Renal cortex interstitium (tissue), 11 donors: ENCODE data around the gene DCK. TPM values are rescaled to one million over a fixed set of nuclear protein-coding genes. Genes with fewer than 3 reads are reported as not detected.
"Not testable (repeated sequence)": the region's sequence is repeated elsewhere in the genome, so short reads cannot be mapped to it uniquely, and the experiment has no call there.

Source experiments
- DNase-seq, 11 donors: peaks; one replicate each; pipeline ENCODE4 v3.0.0-alpha.2; 2013; ENCODE audit warnings: low read depth in 9 of 11, low spot score in 4 of 11; ENCODE audit errors: extremely low read depth in 1 of 11
- polyA plus RNA-seq, 3 donors: library from polyadenylated mRNA; unstranded; fragments of 120-200 nt; gene quantifications; one replicate each; pipeline ENCODE4 v1.2.1, GENCODE V29; 2013; ENCODE audit not compliant: insufficient read length in 3 of 3

The DCK gene
- polyA plus RNA-seq, 3 donors: 29.1 to 41.3 (median 34.6) TPM

DNA sequence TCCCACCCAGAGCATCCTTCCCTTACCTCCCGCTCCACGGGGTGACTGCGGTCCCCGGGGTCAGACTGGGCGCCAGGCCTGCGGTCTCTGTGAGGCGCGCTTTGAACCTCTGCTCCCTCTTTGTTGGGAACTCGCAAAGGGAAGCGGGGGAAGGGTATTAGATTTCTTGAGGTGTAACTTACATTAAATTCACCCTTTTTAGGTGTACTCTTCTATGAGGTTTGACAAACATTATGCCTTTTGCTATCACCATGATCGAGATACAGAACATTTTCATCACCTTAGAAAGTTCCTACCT, 569 bp downstream of the DCK start:
- peak in 1 of 11 donors; percentile 30 for DNase-seq

DNA sequence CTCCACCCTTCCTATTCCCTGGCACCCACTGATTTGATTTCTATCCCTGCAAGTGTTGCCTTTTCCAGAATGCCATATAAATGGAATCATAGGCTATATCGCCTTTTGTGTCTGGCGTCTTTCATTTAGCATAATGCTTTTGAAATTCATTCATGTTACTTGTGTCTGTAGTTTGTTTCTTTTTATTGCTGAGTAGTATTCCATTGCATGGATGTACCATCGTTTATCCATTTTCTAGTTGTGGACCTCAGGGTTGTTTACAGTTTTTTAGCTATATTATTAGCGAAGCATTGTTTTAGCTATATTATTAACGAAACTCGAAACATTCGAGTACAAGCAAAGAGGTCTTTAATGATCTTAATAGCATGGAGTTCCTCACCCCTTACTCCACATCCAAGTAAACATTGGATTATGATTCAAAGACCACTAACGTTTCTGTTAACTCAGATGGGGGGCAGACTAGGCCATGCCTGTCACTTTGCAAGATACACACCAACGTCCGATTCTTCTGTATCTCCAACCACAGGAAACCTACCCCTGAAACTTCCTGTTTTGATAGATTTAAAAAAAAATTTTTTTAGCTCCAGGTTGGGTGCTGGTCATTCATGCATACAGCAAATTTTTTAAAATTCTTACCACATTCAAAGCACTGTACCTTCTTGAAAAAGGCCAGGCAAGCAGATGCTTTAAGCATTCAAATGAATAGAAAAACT, 1.1 kb downstream of the DCK start:
- DNase-seq: no peak

DNA sequence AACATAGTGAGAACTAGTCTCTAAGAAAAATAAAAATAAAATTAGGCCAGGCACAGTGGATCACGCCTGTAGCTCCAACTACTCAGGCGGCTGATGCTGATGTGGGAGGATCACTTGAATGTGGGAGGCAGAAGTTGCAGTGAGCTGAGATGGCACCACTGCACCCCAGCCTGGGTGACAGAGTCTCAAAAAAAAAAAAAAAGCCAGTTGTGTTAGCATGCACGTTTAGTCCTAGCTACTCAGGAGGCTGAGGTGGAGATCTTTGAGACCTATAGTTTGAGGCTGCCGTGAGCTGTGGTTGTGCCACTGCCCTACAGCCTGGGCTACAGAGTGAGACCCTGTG, 2.5 kb downstream of the DCK start:
- no peak for DNase-seq

DNA sequence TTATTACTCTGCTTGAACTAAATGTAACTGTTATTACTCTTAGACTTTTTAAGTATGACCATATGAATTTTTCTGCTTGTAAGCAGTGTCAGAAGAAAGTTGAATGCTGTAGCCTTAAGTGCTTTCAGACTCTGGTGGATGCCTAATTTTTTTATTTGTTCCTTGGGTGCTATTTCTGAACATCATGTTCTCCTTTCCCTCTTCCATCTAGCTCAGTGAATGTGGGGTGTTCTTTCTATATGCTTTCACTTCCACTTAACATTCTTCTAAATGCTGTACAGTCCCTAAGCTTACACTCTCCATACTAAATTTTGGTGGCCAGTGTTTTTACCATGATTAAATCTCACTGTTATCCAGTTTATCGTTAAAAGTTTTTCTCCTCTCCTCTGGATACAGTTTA, 3.6 kb downstream of the DCK start:
- no peak for DNase-seq

DNA sequence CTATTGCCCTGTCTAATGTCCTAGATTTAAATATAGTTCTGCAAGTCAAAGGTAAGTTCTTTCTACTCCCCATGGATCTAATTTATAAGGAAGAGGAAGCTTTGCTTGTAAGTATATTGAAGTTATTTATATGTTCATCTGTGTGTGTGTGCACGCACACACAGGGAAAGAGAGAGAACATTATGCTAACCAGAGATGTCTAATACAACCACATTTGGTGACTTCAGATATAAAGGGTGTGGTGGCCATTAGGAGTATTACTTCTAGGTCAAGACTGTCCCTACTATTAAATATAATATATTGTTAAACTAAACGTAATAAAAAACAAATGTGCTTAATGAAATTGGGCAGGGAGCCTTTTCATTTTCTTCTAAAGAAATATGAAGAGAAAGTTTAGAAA, 4.1 kb downstream of the DCK start:
- no peak for DNase-seq

DNA sequence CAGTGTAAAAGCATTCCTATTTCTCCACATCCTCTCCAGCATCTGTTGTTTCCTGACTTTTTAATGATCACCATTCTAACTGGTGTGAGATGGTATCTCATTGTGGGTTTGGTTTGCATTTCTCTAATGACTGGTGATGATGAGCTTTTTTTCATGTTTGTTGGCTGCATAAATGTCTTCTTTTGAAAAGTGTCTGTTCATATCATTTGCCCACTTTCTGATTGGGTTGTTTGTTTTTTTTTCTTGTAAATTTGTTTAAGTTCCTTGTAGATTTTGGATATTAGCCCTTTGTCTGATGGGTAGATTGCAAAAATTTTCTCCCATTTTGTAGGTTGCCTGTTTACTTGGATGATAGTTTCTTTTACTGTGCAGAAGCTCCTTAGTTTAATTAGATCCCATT, 6.2 kb downstream of the DCK start:
- DNase-seq: not testable (repeated sequence)

DNA sequence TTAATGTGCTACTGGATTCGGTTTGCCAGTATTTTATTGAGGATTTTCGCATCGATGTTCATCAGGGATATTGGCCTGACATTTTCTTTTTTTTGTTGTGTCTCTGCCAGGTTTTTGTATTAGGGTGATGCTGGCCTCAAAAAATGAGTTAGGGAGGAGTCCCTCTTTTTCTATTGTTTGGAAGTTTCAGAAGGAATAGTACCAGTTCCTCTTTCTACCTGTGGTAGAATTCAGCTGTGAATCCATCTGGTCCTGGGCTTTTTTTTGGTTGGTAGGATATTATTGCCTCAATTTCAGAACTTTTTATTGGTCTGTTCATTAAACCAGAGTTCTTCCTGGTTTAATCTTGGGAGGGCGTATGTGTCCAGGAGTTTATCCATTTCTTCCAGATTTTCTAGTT, 7.9 kb downstream of the DCK start:
- not testable (repeated sequence) for DNase-seq

DNA sequence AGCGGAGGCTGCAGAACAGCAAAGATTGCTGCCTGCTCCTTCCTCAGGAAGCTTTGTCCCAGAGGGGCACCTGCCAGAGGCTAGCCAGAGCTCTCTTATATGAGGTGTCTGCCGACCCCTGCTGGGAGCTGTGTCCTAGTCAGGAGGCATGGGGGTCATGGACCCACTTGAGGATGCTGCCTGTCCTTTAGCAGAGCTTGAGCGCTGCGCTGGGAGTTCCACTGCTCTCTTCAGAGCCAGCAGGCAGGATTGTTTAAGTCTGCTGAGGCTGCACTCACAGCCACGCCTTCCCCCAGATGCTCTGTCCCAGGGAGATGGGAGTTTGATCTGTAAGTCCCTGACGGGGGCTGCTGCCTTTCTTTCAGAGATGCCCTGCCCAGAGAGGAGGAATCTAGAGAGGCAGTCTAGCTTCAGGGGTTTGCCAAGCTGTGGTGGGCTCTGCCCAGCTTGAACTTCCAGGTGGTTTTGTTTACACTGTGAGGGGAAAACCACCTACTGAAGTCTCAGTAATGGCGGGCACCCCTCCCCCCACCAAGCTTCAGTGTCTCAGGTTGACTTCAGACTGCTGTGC, 10.9 kb downstream of the DCK start:
- DNase-seq: no peak

DNA sequence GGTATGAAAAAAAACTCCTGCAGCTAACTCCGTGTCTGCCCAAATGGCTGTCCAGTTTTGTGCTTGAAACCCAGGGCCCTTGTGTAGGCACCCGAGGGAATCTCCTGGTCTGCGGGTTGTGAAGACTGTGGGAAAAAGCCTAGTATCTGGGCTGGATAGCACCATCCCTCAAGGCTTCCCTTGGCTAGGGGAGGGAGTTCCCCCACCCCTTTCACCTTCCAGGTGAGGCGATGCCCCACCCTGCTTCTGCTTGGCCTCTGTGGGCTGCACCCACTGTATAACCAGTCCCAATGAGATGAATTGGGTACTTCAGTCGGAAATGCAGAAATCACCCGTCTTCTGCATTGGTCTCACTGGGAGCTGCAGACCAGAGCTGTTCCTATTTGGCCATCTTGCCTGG, 11.6 kb downstream of the DCK start:
- not testable (repeated sequence) for DNase-seq

DNA sequence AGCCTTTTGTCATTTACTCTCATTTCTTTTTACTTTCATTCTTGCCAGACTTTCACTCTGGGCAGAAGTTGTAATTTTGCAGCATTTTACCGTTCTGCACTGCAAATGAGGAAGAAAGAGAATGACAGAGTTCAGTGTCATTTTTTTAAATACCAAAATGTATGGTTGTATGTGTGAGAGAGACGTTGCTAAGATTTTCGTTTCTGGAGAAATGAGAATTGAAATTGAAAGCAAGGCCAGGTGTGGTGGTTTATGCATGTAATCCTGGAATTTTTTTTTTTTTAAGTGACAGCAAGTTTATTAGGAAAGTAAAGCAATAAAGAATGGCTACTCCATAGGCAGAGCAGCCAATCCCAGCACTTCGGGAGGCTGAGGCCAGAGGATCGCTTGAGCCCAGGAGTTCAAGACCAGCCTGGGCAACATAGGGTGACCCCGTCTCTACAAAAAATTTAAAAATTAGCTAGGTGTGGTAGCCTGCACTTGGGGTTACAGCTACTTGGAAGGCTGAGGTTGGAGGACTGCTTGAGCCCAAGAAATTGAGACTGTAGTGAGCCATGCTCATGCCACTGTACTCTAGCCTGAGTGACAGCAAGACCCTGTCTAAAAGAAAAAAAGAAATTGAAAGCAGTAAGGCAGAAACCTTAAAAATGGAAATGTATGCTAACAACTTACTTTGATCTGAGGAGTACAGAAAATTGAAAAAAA, 12.9 kb downstream of the DCK start:
- no peak for DNase-seq

DNA sequence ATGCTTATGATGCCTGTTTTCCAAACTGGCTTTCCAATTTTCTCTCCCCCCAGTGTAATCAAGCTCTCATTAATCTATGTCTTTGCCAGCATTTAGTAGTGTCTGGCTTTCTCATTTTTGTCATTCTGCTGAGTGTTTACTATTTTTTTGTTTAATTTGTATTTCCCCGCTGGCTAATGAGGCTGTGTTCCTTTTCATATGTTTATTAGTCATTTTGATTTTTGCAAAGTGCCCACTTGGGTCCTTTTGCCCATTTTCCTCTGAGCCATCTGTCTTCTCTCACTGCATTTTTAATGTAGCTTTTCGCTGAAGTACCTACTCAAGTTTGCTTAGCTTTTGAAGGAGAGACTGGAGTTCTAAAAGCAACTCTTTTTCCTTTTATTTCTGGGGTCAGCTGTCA, 14.7 kb downstream of the DCK start:
- DNase-seq: no peak

DNA sequence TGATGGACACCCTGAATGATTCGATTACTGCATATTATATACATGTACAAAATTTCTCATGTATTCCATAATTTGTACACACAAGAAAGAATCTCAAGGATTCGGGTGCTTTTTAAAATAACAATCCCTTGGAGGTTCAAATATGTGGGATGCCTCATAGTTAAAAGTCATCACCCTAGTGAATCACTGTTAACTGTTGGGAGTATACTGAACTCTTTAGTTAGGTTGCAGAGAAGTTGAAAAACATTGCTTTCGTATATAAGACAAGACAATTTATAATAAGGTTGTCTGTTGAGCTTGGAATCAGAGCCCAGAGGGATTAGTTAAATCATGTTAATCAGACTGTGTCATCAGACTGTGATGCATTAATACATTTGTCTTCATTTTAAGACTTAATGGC, 15.6 kb downstream of the DCK start:
- no peak for DNase-seq

DNA sequence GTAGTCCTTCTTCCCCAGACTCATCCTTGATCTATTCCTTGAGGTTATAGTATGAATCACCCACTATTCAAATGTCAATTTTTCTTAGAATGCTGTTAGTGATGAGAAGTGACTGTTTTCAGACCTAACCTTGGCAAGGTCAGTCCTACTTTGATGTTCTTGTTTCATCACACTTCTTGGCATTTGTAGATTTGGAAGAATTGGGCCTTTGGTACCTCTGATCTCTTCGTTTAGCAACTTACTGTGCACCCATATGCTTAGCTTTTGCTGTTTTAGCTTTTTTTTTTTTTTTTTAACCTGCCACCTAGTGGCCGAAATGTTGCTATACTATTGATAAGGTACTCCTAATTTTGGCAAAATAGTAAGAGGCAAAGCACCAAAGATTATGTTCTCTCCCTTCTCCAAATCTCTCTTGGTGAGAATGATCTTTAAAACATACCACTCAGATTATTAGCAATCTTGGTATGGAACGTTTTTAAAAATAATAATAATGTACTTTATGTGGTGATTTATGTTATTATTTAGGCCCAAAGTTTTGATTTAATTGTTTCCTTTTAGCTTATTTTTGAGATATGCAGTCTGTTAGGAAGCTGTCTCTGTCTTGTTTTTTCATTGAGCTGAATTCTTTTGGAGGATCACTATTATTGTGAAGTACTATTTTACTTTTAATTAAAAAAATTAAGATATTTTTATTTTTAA, 16.6 kb downstream of the DCK start:
- peak in 1 of 11 donors; percentile 35 for DNase-seq

DNA sequence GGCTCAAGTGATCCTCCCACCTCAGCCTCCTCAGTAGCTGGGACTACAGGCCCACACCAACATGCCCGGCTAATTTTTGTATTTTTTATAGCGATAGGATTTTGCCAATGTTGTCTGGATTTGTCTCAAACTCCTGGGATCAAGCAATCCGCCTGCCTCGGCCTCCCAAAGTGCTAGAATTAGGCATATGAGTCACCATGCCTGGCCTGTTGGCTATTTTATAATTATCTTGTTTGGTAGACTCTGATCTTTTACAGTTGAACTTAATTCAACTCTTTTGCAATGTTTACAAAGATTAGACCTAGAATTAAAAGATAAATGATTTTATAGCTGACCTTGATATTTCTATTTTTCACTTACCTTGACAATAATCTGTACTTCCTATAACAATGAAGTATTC, 18.0 kb downstream of the DCK start:
- no peak for DNase-seq

DNA sequence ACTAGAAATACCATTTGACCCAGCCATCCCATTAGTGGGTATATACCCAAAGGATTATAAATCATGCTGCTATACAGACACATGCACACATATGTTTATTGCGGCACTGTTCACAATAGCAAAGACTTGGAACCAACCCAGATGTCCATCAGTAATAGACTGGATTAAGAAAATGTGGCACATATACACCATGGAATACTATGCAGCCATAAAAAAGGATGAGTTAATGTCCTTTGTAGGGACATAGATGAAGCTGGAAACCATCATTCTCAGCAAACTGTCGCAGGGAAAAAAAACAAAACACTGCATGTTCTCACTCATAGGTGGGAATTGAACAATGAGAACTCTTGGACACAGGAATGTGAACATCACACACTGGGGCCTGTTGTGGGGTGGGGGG, 23.9 kb downstream of the DCK start:
- DNase-seq: not testable (repeated sequence)

DNA sequence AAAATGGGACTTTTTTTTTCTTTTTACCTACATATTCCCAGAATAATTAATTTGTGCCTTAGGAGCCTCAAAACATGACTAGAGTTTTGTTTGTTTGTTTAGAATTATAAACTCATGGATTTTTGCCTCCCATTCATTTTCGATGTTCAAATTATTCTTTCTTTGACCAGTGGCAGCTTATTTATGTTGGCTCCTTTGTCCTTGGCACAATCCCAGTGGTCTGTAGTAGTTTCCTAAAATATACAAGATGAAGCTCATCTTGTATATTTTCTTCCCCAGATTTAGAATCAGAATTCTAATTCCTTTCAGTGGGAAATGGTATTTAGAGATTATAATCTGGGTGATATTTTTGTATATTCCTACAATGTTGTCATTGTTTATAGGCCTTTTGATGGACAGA, 27.2 kb downstream of the DCK start:
- no peak for DNase-seq

DNA sequence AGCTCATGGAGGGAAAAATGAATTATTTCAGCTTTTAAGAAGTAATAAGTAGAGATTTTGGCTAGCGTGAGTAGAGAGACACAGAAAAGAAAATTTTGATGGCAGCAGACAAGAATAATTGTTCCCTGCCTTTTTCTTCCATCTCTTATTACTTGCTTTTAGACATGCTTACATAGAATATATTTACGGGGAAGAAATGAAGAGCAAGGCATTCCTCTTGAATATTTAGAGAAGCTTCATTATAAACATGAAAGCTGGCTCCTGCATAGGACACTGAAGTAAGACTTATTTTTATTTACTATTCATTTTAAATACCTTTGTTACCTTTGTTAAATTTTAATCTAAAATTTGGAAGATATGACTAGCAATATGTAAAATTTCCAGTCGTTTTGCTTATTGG, 32.2 kb downstream of the DCK start:
- no peak for DNase-seq

DNA sequence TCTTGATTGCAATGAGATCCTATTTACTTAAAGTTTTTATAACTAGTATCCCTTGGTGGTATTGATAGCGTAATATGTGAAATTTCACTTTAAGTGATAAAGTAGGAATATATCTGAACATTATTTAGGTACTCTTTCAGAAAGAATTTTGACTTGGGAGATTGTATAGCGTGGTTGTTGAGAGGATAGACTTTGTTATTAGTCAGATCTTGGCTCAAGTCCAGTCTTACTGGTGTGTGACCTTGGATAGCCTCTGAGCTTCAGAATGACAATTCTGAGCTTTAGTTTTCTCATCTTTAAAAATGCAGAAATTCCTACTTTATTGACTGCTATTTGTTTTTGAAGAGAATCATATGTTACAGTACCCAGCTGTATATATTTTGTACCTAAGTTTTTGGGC, 32.6 kb downstream of the DCK start:
- peak in 1 of 11 donors; percentile 22 for DNase-seq

DNA sequence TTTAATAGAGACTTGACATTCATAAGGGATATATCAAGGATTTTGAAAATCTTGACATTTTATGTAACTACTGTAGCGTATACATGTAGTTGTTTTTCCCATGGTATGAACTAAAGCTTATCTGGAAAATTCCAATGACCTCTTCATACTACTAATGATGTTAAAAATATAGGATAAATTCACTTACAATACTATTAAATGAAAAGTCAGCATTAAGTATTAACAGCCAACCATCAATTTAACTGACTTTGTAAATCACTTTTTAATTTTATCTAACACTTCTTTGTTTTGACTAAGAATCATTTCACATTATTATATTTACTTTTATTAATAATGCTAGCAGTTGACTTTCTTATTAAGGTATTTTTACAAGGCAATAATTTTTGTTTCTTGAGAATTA, 34.2 kb downstream of the DCK start:
- DNase-seq: no peak

DNA sequence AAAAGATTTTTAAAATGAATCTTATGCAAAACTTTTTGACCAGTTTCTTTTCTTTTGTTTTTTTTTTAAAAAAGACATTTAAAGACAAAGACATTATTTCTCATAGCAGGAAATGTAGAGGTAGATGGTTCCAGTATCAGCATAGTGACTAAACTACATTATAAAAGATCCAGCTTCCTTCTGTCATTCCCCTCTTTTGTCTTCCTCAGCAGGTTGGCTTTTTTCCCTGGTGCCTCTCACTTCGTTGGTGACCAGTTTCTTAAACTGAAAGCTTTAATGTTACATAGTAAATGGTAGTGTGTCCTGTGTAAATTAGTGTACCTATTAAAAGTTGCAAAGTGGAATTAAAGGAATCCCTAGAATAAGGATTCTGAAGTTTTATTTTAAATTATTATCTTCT, 36.1 kb downstream of the DCK start:
- DNase-seq: no peak
